Suppressor macrophage (primary cell): ENCODE results near the gene GPC6.
A peak's percentile ranks its signal among the peaks of the same experiment; 100 is the strongest.

Experiments
- DNase-seq, 4 experiments: peaks; one replicate each; pipeline ENCODE4 v3.0.0-alpha.2; 2020 to 2022

Gene GPC6

GRCh38 chr13:93786846-93787489 is 560.4 kb downstream of the GPC6 start:
- no peak for DNase-seq

DNA sequence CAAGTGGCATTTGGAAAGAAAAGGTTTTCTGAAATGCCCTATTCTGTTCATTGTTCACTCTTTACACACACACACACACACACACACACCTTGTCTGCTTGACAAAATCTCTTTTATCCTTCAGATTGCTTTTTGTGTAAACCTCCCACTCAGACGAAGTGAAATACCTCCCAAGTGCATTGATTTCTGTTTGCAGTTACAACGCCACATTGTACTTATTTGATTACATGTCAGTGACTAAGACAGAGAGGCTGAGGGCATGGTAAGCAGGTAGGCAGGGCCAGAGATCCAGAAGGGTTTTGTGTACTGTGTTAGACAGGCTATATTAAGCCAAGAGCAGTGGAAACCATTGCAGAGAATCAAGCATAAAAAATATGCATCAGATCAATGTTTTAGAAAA is 561.8 kb downstream of the GPC6 start:
- no peak for DNase-seq

GRCh38 chr13:93789058-93789457 is 562.5 kb downstream of the GPC6 start:
- no peak for DNase-seq

DNA sequence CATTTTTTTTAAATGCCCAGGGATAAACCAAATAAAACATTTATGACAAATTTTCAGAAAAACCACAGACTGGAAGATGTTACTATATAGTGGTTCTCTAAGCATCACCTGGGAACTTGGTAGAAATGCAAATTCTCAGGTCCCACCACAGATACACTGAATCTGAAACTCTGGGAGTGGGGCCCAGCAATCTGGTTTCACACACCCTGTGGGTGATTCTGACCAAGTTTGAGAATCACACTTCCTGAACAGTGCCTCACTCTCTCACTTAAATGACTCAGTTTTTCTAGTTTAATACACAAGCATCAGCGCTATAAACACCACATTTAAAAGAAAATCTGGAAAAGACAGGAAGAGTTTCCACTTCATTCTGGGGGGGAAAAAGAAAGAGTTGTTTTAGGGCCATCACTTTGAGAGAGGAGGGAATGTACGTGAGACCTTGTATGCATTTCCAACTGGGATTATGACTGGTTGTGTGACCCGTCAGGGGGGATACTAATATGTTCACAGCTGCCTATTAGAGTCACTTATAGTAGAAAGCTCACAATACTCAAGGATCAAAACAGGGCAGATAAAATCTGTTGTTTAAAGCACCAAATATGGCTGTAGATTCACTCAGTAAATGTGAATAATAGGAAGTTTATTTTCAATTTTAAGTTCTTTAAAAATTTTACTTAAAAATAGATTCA is 567.7 kb downstream of the GPC6 start:
- no peak for DNase-seq

- DNase-seq: no peak
Measured at GRCh38 chr13:93797463-93797862, 570.9 kb downstream of the GPC6 start.

GRCh38 chr13:93800342-93800741 is 573.7 kb downstream of the GPC6 start:
- no peak for DNase-seq

DNA sequence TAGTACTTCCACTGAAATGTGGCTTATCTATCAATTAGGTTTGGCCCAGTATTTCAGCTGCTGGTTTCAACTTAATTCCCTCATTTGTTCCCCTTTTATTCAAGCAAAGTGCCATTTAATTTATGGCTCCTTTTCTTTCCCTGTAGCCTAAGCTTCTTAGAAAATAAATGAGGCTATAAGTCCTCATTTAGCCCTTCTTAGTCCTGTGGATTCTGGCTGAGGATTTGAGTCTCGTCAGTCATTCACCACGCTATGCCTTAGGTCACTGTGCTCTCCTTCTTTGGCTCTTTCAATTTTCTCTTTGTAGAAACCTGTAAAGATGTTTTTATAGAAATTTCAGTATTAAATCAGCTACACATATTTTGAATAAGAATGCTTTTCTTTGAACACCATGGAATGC is 579.1 kb downstream of the GPC6 start:
- no peak for DNase-seq

DNA sequence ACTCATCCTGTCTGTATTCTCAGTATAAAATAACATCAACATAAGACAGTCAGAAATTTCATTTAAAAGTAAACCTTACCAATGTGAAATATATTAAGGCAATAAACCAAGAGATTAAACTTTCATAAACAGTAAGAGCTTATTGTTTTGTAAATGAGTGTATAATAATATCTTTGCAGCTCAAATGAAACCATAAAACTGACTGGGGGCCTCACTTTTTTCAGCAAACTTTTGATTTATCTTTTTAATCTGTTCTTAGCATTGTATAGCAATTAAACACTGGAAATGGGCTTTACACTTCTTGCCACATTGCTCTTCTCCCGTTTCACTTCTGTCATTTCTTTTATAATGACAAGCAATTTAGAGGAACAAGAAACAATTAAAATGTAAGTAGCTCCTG is 580.3 kb downstream of the GPC6 start:
- no peak for DNase-seq

- no peak for DNase-seq
Measured at GRCh38 chr13:93810264-93810663, 583.7 kb downstream of the GPC6 start.

GRCh38 chr13:93811071-93811737 is 584.6 kb downstream of the GPC6 start:
- DNase-seq: no peak

- DNase-seq: no peak
Measured at GRCh38 chr13:93811738-93812112, 585.1 kb downstream of the GPC6 start.

DNA sequence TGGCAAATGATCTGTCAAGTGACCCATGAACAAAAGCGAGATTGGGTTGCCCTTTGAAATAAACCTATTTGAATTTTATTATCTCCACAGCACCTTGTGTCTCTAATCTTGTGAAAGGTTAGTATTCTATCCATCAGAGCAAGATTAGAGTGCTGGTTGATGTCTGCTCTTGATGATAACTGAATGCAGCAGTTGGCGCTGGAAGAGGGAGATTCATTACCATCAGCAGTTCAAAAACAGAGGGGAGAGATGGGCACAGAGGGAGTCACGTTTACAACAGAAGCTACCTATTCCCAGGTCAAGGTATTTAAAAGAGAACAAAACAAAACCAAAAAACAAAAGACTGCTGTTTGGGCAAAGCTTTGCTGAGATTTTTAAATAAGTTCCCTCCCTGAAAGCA is 588.1 kb downstream of the GPC6 start:
- DNase-seq: no peak

DNA sequence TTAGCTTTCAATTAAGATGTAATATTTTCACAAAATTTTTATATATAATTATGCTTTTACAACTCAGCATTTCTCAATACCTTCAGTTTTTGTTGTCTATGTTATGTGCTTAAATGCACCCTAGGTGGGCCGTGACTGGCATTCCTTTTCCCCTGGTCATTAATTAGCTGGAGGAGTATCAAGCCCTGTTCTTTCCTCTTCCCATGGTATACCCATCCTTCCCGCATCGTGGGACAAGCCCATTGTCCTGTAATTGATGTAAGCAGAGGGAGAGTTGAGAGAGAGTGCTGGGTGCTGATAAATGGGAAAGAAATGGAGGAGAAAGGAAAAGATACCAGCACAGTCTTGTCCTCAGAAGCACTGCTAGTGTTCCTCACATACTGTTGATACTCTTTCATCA is 591.7 kb downstream of the GPC6 start:
- DNase-seq: no peak

DNA sequence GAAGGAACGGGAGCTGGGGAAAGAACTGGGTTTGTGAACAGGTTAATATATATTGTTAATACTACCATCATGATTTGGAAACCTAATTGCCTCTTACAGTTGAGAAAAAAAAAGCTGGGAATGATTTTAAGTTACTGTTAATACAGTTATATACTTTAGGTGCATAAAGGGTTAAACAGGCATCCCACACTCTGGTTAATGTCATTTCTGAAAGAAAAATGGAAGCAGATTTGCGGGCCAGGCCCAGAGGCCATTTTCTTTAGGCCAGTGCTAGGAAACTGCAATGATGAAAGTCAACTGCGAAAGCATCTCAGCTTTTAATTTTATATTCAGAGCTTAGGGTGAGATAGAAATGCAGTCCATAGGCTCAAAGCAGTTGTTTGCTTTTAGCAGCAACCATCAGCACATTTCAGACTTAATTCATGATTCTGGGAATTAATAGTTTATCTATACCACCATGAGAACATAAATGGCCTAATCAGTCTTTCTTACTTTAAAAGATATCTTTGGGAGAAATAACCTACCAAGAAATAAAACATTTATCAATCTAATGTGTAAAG is 592.8 kb downstream of the GPC6 start:
- no peak for DNase-seq

DNA sequence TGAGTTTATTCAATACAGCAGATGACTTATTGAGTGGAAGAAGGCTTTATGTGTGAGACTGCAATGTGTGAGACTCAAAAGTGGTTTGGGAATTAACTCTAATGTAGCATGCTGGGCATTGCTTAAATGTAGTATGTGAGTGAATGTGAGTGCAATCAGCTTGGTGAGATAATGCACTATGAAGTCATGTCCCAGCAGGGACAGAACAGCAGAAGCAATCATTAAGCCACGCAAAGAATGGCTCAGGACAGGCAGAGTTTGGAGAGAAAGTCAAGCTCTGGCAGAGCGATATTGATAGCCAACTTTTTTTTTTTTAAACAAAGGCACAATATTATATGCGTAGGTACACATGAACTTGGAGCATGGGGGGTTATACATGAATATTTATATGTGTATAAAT is 597.7 kb downstream of the GPC6 start:
- DNase-seq: no peak

- DNase-seq: no peak
Measured at GRCh38 chr13:93834051-93834450, 607.4 kb downstream of the GPC6 start.

- no peak for DNase-seq
Measured at GRCh38 chr13:93843082-93843481, 616.5 kb downstream of the GPC6 start.

GRCh38 chr13:93847162-93847561 is 620.6 kb downstream of the GPC6 start:
- DNase-seq: no peak

- DNase-seq: no peak
Measured at GRCh38 chr13:93848247-93848646, 621.6 kb downstream of the GPC6 start.

- no peak for DNase-seq
Measured at GRCh38 chr13:93851236-93851635, 624.6 kb downstream of the GPC6 start.

DNA sequence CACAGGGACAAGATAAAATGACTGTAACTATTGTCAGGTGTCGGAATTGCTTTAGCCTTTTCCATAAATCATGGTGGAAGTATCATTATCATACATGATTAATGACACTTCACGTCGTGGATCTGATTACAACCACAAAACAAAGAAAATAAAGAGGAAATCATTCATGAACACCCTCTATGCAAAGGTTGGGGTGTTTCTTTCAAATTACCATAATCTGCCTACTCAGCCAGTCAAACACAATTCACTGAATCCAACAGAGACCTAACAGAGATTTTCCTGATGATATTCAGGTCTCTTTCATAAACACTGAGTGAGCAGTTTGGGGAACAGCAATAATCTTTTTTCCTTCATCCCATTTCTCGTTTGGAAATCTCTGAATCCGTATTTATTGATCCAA is 627.3 kb downstream of the GPC6 start:
- no peak for DNase-seq

GRCh38 chr13:93857126-93857525 is 630.5 kb downstream of the GPC6 start:
- no peak for DNase-seq

DNA sequence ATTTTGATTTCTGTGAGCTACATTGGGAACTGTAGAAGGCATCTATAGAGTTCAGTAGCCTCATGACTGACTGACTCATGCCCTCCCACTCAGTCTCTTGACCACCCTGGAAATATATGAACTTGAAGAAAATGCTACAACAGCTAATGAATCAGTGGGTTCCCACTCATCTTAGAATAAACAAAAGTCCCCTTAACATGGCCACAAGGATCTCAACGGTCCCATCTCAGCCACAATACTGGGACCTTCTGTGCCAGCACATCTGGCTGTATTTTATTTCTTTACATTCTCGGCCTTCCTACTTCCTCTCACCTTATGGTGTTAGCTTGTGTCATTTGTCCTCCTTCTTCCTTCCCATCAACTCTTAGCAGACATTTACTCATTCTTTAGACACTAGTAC is 633.1 kb downstream of the GPC6 start:
- DNase-seq: peak in 1 of 4 experiments; percentile 1

DNA sequence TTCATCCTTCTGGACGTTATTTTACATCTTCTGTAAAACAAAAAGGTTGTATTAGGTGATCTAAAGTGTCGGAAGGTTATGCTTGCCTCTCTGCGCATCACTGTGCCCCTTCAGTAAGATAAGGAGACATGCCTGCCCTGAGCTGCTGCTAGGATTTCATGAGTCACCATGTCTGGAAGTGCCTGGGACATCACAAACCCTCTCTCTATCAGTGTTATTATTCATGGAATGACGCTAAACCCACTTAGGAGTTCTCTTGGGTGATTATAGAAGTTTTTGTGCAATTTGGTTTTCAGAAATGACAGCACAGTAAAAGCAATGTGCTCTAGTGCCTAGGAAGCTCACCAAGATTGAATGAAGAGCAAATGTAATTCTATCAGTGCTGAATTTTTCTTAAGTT is 635.2 kb downstream of the GPC6 start:
- DNase-seq: no peak
